ENCODE data around the gene PSME1. TPM values are rescaled to one million over a fixed set of nuclear protein-coding genes. Genes with fewer than 3 reads are reported as not detected.

PSME1 gene
- total RNA-seq, 6 donors from 2014 or later, result 56.6 to 206 (median 142) TPM

- Histone ChIP-seq H3K27ac (no peak overlapping the region), H3K4me1 (peaks cover 14 to 21% (median 17%) of the 10 kb centered on the region in 4 donors), H3K9me3 (no peaks in the 10 kb centered on the region), H3K36me3 (peaks cover 12 to 77% (median 69%) of the 10 kb centered on the region in 4 donors), H3K27me3 (no peaks in the 10 kb centered on the region), H3K4me3 (no peak overlapping the region)
- WGBS, 2 donors, result 89 to 96% methylated on average over 5 to 19 of the region's 19 CpGs
- ATAC-seq (ENCODE audit: low FRiP score in 2 of 2) (no peak), DNase-seq (peak in 1 of 2 donors; percentile 57)
- TF ChIP-seq POLR2A (IDR thresholded peaks at IDR 0.05) (no peak), EP300 (IDR thresholded peaks at IDR 0.05) (no peak), POLR2AphosphoS5 (IDR thresholded peaks at IDR 0.05) (no peak), CTCF (IDR thresholded peaks at IDR 0.05) (no peak)
Observed at GRCh38 chr14:24184104-24184970, 48.3 kb downstream of the PSME1 start.

GRCh38 chr14:24185026-24185425, 49.0 kb downstream of the PSME1 start:
- H3K36me3 ChIP-seq, result peaks cover 8 to 72% (median 62%) of the 10 kb centered on the region in 4 donors
- ATAC-seq (ENCODE audit: low FRiP score in 2 of 2) (no peak), DNase-seq (no peak)
- no peak overlapping the region for H3K27ac ChIP-seq
- no peak for TF ChIP-seq POLR2A (IDR thresholded peaks at IDR 0.05)
- TF ChIP-seq EP300 (IDR thresholded peaks at IDR 0.05), result no peak
- no peak for TF ChIP-seq CTCF (IDR thresholded peaks at IDR 0.05)
- no peak for TF ChIP-seq POLR2AphosphoS5 (IDR thresholded peaks at IDR 0.05)
- no peaks in the 10 kb centered on the region for H3K27me3 ChIP-seq
- no peaks in the 10 kb centered on the region for H3K9me3 ChIP-seq
- peaks cover 14 to 24% (median 18%) of the 10 kb centered on the region in 4 donors for H3K4me1 ChIP-seq
- WGBS, 2 donors, result 92 to 95% methylated on average over 7 of the region's 7 CpGs
- H3K4me3 ChIP-seq, result no peak overlapping the region

- WGBS, 2 donors, result 89 to 97% methylated on average over 4 to 11 of the region's 11 CpGs
- Histone ChIP-seq H3K27me3 (no peaks in the 10 kb centered on the region), H3K4me1 (peaks cover 14 to 24% (median 18%) of the 10 kb centered on the region in 4 donors), H3K36me3 (peaks cover 5 to 65% (median 55%) of the 10 kb centered on the region in 4 donors), H3K27ac (no peak overlapping the region), H3K4me3 (no peak overlapping the region), H3K9me3 (no peaks in the 10 kb centered on the region)
- ATAC-seq (ENCODE audit: low FRiP score in 2 of 2), result no peak
- TF ChIP-seq POLR2AphosphoS5 (IDR thresholded peaks at IDR 0.05), result no peak
- DNase-seq, result no peak
Observed at GRCh38 chr14:24185741-24186140, 49.7 kb downstream of the PSME1 start.

GRCh38 chr14:24186831-24187538, 51.0 kb downstream of the PSME1 start:
- no peak for ATAC-seq (ENCODE audit: low FRiP score in 2 of 2)
- H3K4me3 ChIP-seq, result no peak overlapping the region
- peaks cover 14 to 24% (median 18%) of the 10 kb centered on the region in 4 donors for H3K4me1 ChIP-seq
- no peaks in the 10 kb centered on the region for H3K27me3 ChIP-seq
- no peak for DNase-seq
- peaks cover 0 to 60% (median 44%) of the 10 kb centered on the region in 4 donors for H3K36me3 ChIP-seq
- no peak for TF ChIP-seq EP300 (IDR thresholded peaks at IDR 0.05)
- TF ChIP-seq POLR2AphosphoS5 (IDR thresholded peaks at IDR 0.05), result no peak
- no peak for TF ChIP-seq CTCF (IDR thresholded peaks at IDR 0.05)
- TF ChIP-seq POLR2A (IDR thresholded peaks at IDR 0.05), result no peak
- WGBS, 2 donors, result 92 to 93% methylated on average over 8 to 10 of the region's 10 CpGs
- H3K27ac ChIP-seq, result no peak overlapping the region
- H3K9me3 ChIP-seq, result no peaks in the 10 kb centered on the region

- peaks cover 14 to 24% (median 18%) of the 10 kb centered on the region in 4 donors for H3K4me1 ChIP-seq
- WGBS, 2 donors, result 92 to 94% methylated on average over 2 of the region's 2 CpGs
- no peaks in the 10 kb centered on the region for H3K9me3 ChIP-seq
- no peak for DNase-seq
- peaks cover 0 to 60% (median 43%) of the 10 kb centered on the region in 4 donors for H3K36me3 ChIP-seq
- peak overlapping the region in 1 of 4 donors; percentile 90 for H3K4me3 ChIP-seq
- no peak for ATAC-seq (ENCODE audit: low FRiP score in 2 of 2)
- H3K27ac ChIP-seq, result peak overlapping the region in 2 of 4 donors; percentile 67 to 78
- H3K27me3 ChIP-seq, result no peaks in the 10 kb centered on the region
- TF ChIP-seq CTCF (IDR thresholded peaks at IDR 0.05) (no peak), POLR2A (IDR thresholded peaks at IDR 0.05) (no peak)
Observed at GRCh38 chr14:24187539-24187915, 51.5 kb downstream of the PSME1 start.

All from upper lobe of left lung (tissue), 6 donors.